Stimulated activated CD4-positive, alpha-beta T cell treated with anti-CD3 and anti-CD28 coated beads, Interleukin-2, amount 100 ng/mL, for 24 hours (primary cell): ENCODE data around the gene C6orf132.

Experiments
- DNase-seq, 2 donors: peaks; one replicate each; pipeline ENCODE4 v3.0.0-alpha.2; 2020

Gene C6orf132

GRCh38 chr6:42103216-42103615, 39.2 kb downstream of the C6orf132 start:
- DNase-seq = no peak

DNA sequence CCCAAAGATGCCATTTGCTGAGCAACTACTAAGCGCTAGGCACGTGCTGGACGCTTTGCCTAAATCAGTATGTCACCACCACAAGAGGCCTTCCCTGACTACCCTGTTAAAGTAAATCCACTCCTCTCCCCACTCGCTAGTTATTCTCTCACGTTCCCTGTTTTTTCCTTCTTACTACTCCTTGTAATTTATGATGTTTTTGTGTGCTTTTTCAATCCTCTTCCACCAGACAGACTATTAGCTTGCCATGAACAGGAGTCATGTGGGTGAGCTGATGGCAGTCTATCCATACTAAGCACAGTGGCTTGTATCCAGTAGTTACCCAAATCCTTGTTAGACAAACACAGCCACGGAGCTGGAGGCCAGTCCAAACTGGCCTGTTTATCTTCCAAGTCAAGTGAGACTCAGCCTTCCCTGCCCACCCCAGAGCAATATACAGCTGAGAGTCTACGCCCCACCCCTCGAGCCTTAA, 41.2 kb downstream of the C6orf132 start:
- no peak for DNase-seq

- peak; percentile 19 to 25 for DNase-seq
Measured at GRCh38 chr6:42100029-42100901, 42.2 kb downstream of the C6orf132 start.

DNA sequence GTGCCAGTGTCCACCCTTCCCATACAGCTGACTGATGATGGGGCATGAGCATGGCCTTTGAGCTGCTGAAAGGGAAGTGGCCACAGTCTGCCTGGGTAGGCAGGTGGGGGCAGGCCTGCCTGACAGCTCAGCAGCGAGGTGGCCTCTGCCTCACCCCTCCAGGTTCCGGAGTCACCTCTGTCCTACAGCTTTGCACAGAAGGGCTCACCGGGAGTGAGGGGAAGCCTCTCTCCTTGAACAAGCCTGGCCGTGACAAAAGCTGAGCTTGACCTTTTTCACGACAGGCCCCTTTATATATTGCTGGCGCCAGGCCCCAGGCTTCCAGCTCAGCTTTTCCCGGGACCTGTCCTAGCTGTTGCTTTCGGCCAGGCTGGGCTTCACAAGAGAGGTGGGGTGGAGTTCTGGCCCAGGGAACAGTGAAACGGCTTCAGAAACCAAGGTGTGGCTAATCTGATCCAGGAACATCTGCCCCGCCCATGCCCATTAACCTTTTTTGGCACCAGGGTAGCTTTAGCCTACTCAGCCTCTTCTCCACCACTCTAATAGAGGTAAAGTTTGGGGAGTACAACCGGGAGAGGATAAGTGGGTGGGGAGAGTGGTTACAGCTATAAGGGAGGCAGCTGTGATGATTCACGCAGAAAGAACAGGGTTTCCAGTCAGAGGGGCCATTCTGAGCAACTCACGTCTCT, 42.9 kb downstream of the C6orf132 start:
- peak; percentile 20 to 27 for DNase-seq

DNA sequence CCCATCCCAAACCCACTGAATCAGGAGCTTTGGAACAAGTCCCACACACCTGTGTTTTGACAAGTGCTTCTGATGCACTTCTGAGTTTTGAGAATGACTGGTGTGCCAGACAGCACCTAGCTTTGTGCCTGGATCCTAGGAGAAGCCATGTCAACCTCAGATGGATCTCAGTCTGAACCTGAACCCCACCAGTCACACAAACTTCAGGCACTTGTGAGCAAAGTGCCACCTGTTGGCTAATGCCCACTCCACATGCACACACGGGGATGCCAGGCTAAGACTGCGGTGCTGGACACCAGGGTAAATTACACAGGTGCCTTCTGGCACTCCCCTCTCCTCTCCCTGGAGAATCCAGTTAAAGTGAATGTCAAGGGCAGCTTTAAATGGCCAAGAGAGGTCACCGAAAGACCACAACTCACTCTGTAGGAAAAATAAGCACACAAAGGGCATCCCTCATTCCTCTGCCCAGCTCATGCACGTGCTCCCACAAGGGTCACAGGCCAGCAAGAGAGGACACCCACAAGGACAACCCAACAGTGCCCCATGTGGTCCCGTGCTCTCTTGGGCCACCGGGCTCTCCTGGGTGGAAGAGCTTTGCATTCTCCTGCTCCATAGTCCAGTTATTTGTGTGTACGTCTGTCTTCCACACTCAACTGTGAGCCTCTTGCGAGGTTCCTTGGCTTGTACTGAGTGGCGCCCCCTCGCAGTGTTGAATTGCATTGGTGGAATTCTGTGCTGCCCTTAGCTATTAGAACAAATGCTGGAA, 46.5 kb downstream of the C6orf132 start:
- DNase-seq = no peak

GRCh38 chr6:42095094-42095493, 47.3 kb downstream of the C6orf132 start:
- no peak for DNase-seq

GRCh38 chr6:42093582-42094329, 48.7 kb downstream of the C6orf132 start:
- no peak for DNase-seq

GRCh38 chr6:42091718-42092023, 50.7 kb downstream of the C6orf132 start:
- no peak for DNase-seq

DNA sequence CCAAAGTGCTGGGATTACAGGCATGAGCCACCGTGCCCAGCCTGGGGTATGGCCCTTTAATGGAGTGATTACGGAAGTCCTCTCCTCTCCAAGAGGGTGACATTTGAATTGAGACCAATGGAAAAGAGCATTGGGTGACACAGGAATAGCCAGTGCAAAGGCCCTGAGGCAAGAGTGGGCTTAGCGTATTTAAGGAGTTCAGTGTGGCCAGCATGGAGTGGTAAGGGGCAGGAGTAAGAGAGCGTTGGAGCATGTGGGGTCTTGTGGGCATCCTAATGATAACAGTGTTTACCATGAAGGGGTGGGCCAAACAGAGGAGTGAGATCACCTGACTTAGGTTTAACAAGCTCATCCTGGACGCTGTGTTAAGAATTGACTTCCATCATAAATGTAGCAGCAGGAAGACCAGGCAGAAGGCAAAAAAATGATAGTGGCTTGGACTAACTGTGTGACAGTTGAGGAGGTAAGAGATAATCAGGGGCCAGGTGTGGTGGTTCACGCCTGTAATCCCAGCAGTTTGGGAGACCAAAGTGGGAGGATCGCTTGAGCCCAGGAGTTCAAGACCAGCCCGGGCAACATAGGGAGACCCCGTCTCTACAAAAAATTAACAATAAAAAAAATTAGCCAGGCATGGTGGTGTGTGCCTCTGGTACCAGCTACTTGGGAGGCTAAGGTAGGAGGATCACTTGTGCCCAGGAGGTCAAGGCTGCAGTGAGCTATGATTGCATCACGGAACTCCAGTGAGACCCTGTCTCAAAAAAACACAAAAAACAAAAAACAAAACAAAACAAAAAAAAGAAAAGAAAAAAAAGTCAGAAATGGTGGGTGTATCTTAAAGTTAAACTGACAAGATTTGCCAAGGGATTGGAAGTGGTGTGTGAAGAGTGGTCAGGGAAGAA, 51.4 kb downstream of the C6orf132 start:
- DNase-seq = no peak

- DNase-seq = no peak
Measured at GRCh38 chr6:42088101-42088591, 54.3 kb downstream of the C6orf132 start.

DNA sequence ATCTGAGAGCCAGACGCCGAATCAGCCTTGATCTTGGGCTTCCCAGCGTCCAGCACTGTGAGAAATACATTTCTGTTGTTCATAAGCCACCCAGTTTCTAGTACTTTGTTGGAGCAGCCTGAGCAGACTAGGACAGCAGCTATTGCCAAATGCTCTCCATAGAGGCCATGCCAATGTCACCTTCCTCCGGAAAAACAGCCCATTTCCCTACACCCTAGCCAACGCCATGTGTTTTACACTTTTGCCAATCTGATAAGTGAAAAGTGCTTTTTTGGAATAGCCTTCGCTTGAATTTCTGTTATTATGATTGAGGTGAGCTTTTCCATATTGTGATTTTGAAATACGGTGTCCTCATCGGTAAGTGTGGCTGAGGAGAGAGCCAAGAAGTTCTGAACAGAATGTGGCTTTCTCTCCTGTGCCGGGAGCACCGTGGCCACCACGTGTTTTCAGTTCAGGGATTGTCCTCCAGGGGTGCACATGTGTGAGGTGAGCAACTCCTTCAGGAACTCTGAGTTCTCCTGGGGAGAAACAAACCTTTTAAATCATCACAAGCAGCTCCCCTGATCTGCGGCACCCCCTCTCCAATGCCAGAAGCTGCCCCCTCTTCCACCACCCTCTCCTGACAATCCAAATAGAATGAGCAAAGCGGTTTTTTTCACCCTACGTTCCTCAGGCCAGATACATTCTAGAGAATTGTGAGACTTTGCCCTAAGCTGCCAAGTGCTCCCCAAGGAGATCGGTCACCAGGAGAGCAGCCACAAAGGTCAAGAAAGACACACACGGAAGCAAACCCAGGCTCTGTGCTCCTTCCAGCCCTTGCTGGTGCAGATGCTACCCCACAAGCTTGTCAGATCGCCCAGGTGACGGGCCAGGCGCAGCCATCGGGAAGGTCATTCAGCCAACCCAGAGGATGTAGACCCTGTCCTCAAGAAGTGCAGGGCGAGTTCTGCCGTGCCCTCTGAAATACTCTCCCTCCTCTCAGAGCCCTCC, 56.1 kb downstream of the C6orf132 start:
- no peak for DNase-seq

GRCh38 chr6:42084889-42085288, 57.5 kb downstream of the C6orf132 start:
- DNase-seq = no peak

GRCh38 chr6:42083530-42083929, 58.9 kb downstream of the C6orf132 start:
- DNase-seq = no peak

- no peak for DNase-seq
Measured at GRCh38 chr6:42079941-42080464, 62.4 kb downstream of the C6orf132 start.

DNA sequence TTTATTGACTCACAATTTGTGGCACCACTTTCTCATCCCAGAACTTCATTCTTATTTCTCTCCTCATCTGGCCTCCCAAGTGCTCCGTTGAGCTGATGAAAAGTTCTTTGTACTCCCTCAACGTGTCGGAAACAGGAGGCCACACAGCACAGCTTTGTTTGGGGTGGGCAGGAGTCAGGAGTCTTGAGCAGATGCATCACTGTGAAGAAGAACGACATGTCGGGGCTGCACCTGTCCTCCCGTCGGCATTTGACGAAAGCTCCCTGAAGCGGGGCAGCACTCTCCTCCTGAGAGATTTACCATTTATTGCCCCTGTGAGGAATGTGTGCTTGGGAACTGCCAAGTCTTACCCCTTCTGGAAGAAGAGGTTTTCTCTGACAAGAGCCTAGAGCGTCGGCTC, 64.0 kb downstream of the C6orf132 start:
- DNase-seq = no peak

- DNase-seq = peak; percentile 75 to 76
Measured at GRCh38 chr6:42075159-42075838, 67.1 kb downstream of the C6orf132 start.

DNA sequence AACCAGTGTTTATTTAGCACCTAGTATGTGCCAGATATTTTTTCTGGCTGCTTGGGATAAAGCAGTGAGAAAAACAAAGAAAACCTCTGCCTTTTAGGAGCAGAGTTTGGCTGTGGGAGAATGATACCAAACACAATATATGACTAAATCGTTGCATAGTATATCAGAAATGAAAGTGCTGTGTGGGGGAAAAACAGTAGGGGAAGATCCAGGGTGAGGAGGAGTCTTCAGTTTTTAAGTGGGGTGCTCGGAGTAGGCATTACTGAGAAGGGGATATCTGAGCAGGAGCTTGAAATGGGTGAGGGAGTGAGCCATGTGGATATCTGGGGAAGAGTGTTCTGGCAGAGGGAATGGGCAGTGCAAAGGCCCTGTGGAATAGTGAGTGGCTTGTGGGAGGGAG, 69.1 kb downstream of the C6orf132 start:
- no peak for DNase-seq

DNA sequence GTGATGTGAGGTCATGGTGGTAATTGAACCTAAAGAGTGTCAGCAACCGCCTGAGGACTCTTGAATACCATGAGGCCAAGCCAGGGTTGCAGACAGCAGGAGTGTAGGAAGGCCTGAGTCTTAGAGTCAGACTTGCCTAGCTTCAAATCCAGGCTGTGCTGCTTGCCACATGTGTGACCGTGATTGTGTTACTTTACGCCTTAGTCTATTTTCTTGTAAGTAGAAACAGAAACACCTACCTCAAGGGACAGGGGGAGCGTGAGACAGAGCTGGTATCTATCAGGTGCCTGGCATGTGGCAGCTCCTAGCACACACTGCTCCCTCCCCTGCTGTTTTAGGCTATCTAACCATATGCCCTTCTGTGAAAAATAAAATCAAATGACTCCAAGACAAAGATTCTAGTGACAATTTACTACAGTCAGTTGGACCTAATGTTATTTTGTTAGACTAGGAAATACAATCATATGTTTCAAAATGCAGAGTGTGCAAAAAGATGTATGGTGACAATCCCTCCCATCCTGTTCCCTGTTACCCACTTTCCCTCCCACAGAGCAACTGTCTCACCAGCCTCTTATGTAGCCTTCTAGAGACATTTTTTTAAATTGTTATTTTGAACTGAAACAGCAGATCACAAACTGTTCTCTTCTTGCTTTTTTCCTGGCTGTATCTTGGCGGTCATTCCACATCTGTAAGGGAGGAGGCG, 70.4 kb downstream of the C6orf132 start:
- DNase-seq = no peak
